ENCODE measurements around the gene ZNF101.

DNA sequence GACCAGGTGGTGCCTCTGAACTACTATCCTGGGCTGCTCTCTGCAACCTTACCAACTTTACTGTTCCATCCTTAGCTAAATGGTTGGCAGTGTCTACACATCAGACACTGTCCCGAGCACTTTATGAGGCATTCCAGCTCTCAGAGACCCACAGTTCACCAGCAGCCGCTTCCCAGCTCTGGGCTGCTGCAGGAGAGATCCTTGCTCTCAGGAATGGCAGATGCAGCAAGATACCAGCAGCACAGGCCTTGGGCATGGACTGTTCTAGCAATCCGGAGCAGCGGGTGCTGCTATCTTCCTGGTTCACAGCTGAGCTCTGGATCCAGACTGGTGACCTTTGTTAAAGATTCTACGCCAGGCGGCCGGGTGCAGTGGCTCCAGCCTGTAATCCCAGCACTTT, 37.3 kb upstream of the ZNF101 start:
- TF ChIP-seq EZH2 (IDR thresholded peaks at IDR 0.05): no peak
- no peak for TF ChIP-seq EZH2phosphoT487 (IDR thresholded peaks at IDR 0.05)

All from neural progenitor cell (in vitro differentiated cells).